Upper lobe of right lung (tissue), 1 donor: ENCODE measurements around the gene TCF19. TPM values are rescaled to one million over a fixed set of nuclear protein-coding genes. Genes with fewer than 3 reads are reported as not detected.
"Not testable (repeated sequence)": the region's sequence is repeated elsewhere in the genome, so short reads cannot be mapped to it uniquely, and the experiment has no call there.

Experiments used
- ATAC-seq: fragments of 200-7000 bp; cut with Tn5 transposase; one replicate; pipeline ENCODE4 v1.9.1; 2020; ENCODE audit warnings: mild to moderate bottlenecking, moderate library complexity
- DNase-seq: peaks from one replicate; pipeline ENCODE4 v3.0.0-alpha.2; 2020
- H3K27ac ChIP-seq: fragments of 200-600 bp; one replicate; pipeline ENCODE4 v1.8.0; 2022
- H3K27me3 ChIP-seq: fragments of 200-600 bp; one replicate; pipeline ENCODE4 v1.8.0; 2022; ENCODE audit warnings: mild to moderate bottlenecking
- H3K36me3 ChIP-seq: fragments of 200-600 bp; one replicate; pipeline ENCODE4 v1.8.0; 2022
- H3K4me1 ChIP-seq: fragments of 200-600 bp; one replicate; pipeline ENCODE4 v1.8.0; 2022
- H3K4me3 ChIP-seq: fragments of 200-600 bp; one replicate; pipeline ENCODE4 v1.8.0; 2022; ENCODE audit warnings: mild to moderate bottlenecking
- H3K9me3 ChIP-seq: fragments of 200-600 bp; one replicate; pipeline ENCODE4 v1.8.0; 2022
- CTCF ChIP-seq: fragments of 200-600 bp; IDR thresholded peaks from one replicate; pipeline ENCODE4 v1.8.0; 2022; ENCODE audit warnings: antibody characterized with exemption
- intact Hi-C: fragments of 100-400 bp; cut with DNase I; formaldehyde crosslinking; loops from one replicate; pipeline ENCODE4 v1.11.0; 2022
- total RNA-seq: library from RNA; stranded (reverse); fragmentation: NEBNext Ultra II Directional; extraction: Animal tissue kit (Norgen Biotek cat#: 25700); gene quantifications from one replicate; pipeline ENCODE4 v1.2.1, GENCODE V29; 2021
- donor health status: DM: no; HTN: yes; CAD: no; lungs with severe emphysema.

Gene TCF19
- total RNA-seq, 1 donor from 2014 or later, result 4.5 TPM

DNA sequence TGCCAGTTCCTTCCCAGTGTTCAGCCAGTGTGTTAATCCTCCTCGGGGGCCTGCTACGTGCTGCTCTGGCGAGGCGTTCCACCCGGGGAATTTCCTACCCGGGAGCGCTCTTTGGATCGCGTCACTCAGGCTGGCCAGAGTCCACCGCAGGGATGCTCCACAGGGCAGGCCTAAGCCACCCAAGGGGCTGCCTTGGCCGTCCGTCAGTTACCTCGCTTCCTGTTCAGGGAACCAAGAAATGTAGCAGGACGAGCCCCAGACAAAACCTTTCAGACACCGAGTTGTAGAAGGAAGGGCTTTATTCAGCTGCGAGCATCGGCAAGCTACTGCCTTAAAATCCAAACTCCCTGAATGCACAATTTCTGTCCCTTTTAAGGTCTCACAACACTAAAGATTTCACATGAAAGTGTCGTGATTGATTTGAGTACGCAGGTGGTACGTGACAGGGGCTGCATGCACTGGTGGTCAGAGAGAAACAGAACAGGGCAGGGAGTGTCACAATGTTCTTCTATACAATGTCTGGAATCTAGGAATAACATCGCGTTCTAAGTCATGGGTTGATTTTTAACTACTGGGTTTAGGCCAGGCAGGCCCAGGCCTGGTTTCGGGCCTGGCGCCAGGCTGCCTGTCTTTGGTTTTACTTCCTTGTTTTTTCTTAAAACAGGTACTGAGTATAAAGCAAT, 27.8 kb downstream of the TCF19 start:
- Histone ChIP-seq H3K27me3 (no peaks in the 10 kb centered on the region), H3K4me1 (no peaks in the 10 kb centered on the region), H3K9me3 (no peaks in the 10 kb centered on the region), H3K36me3 (no peaks in the 10 kb centered on the region), H3K27ac (peak overlapping the region; percentile 76), H3K4me3 (peak overlapping the region; percentile 30)
- no peak for ATAC-seq
- TF ChIP-seq CTCF, result no peak
- intact Hi-C loops, result no loop called here
- peak; percentile 76 for DNase-seq

- DNase-seq (no peak), ATAC-seq (peak; percentile 72)
- H3K27ac ChIP-seq, result no peak overlapping the region
- H3K4me3 ChIP-seq, result no peak overlapping the region
- no peaks in the 10 kb centered on the region for H3K36me3 ChIP-seq
- H3K4me1 ChIP-seq, result no peaks in the 10 kb centered on the region
- intact Hi-C loops, result no loop called here
- H3K27me3 ChIP-seq, result no peaks in the 10 kb centered on the region
- H3K9me3 ChIP-seq, result no peaks in the 10 kb centered on the region
- TF ChIP-seq CTCF, result no peak
Observed at GRCh38 chr6:31187780-31188194, 29.4 kb downstream of the TCF19 start.

DNA sequence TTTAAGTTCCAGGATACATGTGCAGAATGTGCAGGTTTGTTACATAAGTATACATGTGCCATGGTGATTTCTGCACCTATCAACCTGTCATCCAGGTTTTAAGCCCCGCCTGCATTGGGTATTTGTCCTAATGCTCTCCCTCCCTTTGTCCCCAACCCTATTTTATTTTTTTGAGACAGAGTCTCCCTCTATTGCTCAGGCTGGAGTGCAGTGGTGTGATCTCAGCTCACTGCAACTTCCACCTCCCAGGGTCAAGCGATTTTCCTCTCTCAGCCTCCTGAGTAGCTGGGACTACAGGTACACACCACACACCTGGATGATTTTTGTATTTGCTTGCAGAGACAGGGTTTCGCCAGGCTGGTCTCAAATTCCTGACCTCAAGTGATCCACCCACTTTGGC, 30.8 kb downstream of the TCF19 start:
- H3K27me3 ChIP-seq, H3K27ac ChIP-seq, H3K4me1 ChIP-seq, intact Hi-C loops, ATAC-seq, H3K9me3 ChIP-seq, H3K36me3 ChIP-seq, DNase-seq, H3K4me3 ChIP-seq: not testable (repeated sequence)

DNA sequence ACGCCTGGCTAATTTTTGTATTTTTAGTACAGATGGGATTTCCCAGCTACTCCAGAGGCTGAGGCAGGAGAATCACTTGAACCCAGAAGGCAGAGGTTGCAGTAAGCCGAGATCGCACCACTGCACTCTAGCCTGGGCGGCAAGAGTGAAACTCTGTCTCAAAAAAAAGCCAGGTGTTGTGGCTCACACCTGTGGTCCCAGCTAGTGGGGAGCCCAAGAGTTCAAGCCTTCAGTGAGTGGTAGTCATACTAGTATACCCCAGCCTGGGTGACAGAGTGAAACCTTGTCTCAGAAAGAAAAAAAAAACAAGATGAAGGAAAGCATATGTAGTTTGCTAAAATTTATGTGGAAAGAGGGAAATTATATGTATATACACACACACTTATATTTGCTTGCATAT, 32.1 kb downstream of the TCF19 start:
- no peak for DNase-seq
- no peaks in the 10 kb centered on the region for H3K27me3 ChIP-seq
- no peak for TF ChIP-seq CTCF
- intact Hi-C loops, result loop anchor here (5.0 kb wide), 1 partner anchor 53 kb away; the partner anchor contains the start of gene PSORS1C2
- no peaks in the 10 kb centered on the region for H3K36me3 ChIP-seq
- H3K4me1 ChIP-seq, result no peaks in the 10 kb centered on the region
- no peaks in the 10 kb centered on the region for H3K9me3 ChIP-seq
- no peak overlapping the region for H3K27ac ChIP-seq
- no peak overlapping the region for H3K4me3 ChIP-seq
- no peak for ATAC-seq

DNA sequence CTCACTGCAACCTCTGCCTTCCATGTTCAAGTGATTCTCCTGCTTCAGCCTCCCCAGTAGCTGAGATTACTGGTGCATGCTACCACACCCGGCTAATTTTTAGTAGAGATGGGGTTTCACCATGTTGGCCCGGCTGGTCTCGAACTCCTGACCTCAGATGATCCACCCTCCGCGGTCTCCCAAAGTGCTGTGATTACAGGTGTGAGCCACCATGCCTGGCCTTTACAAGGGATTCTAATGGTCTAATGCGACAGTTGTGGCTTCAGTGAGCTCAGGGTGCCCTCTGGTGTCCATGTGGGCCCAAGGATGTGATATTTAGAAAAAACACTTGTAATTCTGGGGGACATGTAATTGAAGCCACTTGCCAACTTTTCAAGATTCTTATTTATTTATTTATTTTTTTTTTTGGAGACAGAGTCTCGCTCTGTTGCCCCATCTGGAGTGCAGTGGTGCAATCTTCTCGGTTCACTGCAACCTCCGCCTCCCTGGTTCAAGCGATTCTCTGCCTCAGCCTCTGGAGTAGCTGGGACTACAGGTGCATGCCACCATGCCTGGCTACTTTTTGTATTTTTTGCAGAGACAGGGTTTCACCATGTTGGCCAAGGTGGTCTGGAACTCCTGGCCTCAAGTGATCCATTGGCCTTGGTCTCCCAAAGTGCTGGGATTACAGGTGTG, 34.2 kb downstream of the TCF19 start:
- not testable (repeated sequence) for H3K9me3 ChIP-seq, H3K36me3 ChIP-seq, H3K27me3 ChIP-seq, H3K27ac ChIP-seq, H3K4me3 ChIP-seq, H3K4me1 ChIP-seq
- TF ChIP-seq CTCF, result peak; percentile 57
- DNase-seq (peak; percentile 75), ATAC-seq (peak; percentile 71)
- intact Hi-C loops, result loop anchor here (5.0 kb wide), 1 partner anchor 55 kb away; the partner anchor contains the start of gene PSORS1C2

- no peaks in the 10 kb centered on the region for H3K36me3 ChIP-seq
- ATAC-seq (no peak), DNase-seq (peak; percentile 18)
- H3K4me3 ChIP-seq, result no peak overlapping the region
- H3K27ac ChIP-seq, result no peak overlapping the region
- H3K27me3 ChIP-seq, result no peaks in the 10 kb centered on the region
- no peaks in the 10 kb centered on the region for H3K4me1 ChIP-seq
- H3K9me3 ChIP-seq, result no peaks in the 10 kb centered on the region
- TF ChIP-seq CTCF, result no peak
- intact Hi-C loops, result loop anchor here (5.0 kb wide), 1 partner anchor 56 kb away; the partner anchor contains the start of gene PSORS1C2
Observed at GRCh38 chr6:31193206-31193605, 34.8 kb downstream of the TCF19 start.
